Measurements from ENCODE around the gene ASGR1.
A peak's percentile ranks its signal among the peaks of the same experiment; 100 is the strongest.

The ASGR1 gene

GRCh38 chr17:7179317-7180254 is at the start of gene ASGR1:
Gene ASGR1, minus strand, starts transcription at chr17:7179370. Its CDS starts 807 bp downstream, at chr17:7178563.
- H3K4me3 ChIP-seq (ENCODE audit: low read depth, low read length): peak within 1 kb of the TSS; percentile 58
- no peak for DNase-seq (ENCODE audit: low read depth)

- DNase-seq (ENCODE audit: low read depth): no peak
- H3K4me3 ChIP-seq (ENCODE audit: low read depth, low read length): no peak overlapping the region
These were observed 49.8 kb upstream of the ASGR1 start for GRCh38 chr17:7228920-7229319.

GRCh38 chr17:7226721-7227710 is 47.8 kb upstream of the ASGR1 start:
- no peak overlapping the region for H3K4me3 ChIP-seq (ENCODE audit: low read depth, low read length)
- DNase-seq (ENCODE audit: low read depth): no peak

- no peak overlapping the region for H3K4me3 ChIP-seq (ENCODE audit: low read depth, low read length)
- no peak for DNase-seq (ENCODE audit: low read depth)
These were observed 46.7 kb upstream of the ASGR1 start for GRCh38 chr17:7225711-7226331.

GRCh38 chr17:7224661-7225111 is 45.5 kb upstream of the ASGR1 start:
- no peak overlapping the region for H3K4me3 ChIP-seq (ENCODE audit: low read depth, low read length)
- no peak for DNase-seq (ENCODE audit: low read depth)

DNA sequence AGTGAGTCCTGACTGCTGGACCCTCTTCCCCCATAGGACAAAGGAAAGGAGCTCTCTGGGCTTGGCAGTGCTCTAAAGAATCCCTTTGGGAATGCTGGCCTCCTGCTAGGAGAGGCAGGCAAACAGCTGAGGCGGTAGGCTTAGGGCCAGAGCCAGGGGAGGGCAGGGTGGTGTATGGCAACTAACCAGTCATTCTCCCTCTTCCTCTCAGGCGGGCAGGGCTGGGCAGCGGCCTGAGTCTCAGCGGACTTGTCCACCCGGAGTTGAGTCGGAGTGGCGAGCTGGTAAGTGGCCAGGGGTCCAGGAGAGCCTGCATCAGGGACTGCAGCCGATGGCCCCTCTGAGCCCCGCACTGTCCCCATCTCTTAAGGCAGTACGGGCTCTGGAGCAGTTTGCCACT is 44.9 kb upstream of the ASGR1 start:
- H3K4me3 ChIP-seq (ENCODE audit: low read depth, low read length): no peak overlapping the region
- DNase-seq (ENCODE audit: low read depth): no peak

GRCh38 chr17:7223375-7223774 is 44.2 kb upstream of the ASGR1 start:
- H3K4me3 ChIP-seq (ENCODE audit: low read depth, low read length): no peak overlapping the region
- DNase-seq (ENCODE audit: low read depth): no peak

- H3K4me3 ChIP-seq (ENCODE audit: low read depth, low read length): no peak overlapping the region
These were observed 43.8 kb upstream of the ASGR1 start for GRCh38 chr17:7222972-7223292.

DNA sequence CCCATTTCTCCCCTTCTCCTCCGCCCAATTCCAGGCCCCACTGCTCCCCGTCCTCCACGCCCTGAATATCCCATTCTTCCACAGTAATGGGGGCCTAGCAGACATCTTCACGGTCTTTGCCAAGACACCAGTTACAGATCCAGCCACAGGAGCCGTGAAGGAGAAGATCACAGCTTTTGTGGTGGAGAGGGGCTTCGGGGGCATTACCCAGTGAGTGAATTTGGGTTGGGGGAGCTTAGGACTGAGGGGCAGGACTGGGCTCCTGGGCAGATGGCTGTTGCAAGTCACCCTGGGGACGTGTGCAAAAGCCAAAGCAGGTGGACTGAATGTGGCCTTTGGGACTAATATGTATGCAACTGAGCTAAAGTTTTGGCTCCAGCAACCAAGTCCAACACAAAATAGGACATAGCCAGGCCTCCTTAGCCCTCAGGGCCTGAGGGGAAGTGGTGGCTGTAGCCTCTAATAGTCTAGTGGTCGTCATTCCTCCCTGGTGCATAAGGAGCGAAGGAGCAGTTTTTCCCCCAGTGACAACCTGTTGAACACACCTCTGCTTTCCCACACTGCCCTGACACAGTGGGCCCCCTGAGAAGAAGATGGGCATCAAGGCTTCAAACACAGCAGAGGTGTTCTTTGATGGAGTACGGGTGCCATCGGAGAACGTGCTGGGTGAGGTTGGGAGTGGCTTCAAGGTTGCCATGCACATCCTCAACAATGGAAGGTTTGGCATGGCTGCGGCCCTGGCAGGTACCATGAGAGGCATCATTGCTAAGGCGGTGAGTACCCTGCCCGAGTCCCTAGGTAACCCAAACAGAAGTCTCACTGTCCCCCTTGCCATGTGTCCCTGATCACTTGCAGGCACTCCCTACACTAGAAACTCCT is 43.2 kb upstream of the ASGR1 start:
- no peak overlapping the region for H3K4me3 ChIP-seq (ENCODE audit: low read depth, low read length)
- DNase-seq (ENCODE audit: low read depth): no peak

More at GRCh38 chr17:7222972-7223292, 43.8 kb upstream of the ASGR1 start:
- no peak for DNase-seq (ENCODE audit: low read depth)

GRCh38 chr17:7221278-7222092 is 42.3 kb upstream of the ASGR1 start:
- no peak for DNase-seq (ENCODE audit: low read depth)
- H3K4me3 ChIP-seq (ENCODE audit: low read depth, low read length): no peak overlapping the region

GRCh38 chr17:7220593-7221277 is 41.6 kb upstream of the ASGR1 start:
- DNase-seq (ENCODE audit: low read depth): no peak
- H3K4me3 ChIP-seq (ENCODE audit: low read depth, low read length): peak overlapping the region; percentile 85

DNA sequence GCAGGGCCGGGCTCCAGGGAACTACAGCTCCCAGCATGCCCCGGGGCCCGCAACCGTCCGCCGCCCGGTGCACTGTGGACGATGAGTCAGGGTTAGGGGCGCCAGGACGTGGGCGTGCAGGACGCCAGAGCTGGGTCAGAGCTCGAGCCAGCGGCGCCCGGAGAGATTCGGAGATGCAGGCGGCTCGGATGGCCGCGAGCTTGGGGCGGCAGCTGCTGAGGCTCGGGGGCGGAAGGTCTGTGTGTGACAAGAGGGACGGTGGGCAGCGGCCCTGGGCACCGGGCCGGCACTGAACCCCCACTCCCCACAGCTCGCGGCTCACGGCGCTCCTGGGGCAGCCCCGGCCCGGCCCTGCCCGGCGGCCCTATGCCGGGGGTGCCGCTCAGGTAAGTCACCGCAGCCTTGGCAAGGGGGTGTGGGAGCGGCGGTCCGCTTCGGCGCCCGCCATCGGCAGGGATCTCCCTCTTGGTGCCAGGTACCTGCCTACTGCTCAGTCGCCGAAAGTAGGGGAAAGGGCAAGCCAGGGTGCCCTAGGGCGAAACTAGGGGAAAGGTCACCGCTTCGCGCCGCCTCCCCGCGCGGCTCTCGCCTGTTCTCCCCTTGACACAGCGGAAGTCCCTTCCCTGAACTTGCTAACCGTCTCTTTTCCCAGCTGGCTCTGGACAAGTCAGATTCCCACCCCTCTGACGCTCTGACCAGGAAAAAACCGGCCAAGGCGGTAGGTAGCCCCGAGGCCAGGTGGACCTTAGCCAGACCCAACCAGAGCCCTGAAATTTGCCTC is 40.8 kb upstream of the ASGR1 start, which contains the start of the genes ACADVL and DLG4:
Gene ACADVL (plus strand): TSS at position 127 of the 781 bp plus-strand sequence. CDS start 47 bp downstream, at position 174.
Gene DLG4 (minus strand): TSS at position 25 of the 781 bp plus-strand sequence.
- H3K4me3 ChIP-seq (ENCODE audit: low read depth, low read length): peak within 1 kb of the TSS; percentile 85
- peak; percentile 61 for DNase-seq (ENCODE audit: low read depth)

DNA sequence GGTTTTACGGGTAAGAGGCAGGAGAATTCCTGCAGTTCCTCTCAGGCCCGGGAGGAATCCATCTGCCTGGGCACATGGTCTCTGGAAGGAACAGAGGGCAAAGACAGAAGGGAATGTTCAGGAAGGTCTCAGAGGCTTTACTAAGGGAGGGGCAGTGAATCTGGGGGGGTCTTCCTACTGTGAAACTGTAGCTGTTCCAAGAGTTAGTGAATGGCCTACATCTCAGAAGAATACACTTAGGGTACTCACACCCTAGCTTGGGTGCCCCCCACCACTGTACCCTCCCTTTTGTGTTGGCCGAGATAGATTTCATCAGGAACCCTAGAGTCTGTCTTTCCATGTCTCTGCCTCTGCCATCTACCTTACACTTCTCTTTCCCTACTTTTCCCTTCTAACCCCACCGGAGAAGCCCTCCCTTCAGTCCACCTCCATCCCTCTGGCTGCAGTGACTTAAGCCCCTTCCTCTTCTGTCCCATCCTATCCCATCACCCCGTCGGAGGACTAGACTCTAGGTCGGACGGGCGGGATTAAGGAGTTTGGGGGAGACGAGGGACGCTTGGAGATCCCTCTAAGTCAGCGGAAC is 40.1 kb upstream of the ASGR1 start:
- DNase-seq (ENCODE audit: low read depth): no peak
- H3K4me3 ChIP-seq (ENCODE audit: low read depth, low read length): peak overlapping the region; percentile 85

DNA sequence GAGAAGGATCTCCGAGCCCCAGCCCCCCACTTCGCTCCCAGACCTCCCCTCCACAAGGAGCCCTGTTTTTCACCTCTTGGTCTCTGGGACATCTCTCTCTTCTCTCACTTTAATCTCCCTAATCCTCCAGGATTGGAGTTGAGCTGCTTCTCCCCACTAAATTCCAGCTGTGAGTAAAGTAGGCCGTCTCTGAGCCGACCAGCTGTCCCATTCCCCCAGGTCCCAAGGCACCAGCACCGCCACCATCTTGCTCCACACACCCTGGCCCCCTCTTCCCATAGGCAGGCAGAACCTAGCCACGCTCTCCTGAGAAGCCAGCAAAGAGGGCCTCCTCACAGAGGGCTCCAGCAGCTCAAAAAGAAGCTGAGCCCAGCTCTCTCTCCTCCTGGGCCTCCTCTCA is 39.6 kb upstream of the ASGR1 start:
- H3K4me3 ChIP-seq (ENCODE audit: low read depth, low read length): no peak overlapping the region
- no peak for DNase-seq (ENCODE audit: low read depth)

DNA sequence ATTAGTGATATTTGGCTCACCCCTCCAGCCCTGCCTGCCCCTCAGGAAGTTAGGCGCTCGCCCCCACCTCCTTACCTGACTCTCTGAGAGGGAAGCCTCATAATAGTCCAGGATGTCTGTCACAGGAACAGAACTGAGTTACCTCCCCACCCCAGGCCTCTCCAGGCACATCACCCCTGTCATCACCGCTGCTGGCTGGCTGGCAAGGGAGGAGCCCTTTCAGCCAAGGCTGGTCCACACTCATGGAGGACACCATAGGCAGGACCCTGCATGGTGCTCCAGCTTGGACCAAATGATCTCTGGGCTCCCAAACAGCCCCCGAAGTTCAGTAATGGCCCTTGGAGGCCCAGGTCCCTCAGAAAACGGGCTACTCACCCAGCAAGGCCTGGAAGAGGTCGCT is 39.0 kb upstream of the ASGR1 start:
- H3K4me3 ChIP-seq (ENCODE audit: low read depth, low read length): peak overlapping the region; percentile 73
- DNase-seq (ENCODE audit: low read depth): no peak

All from skeletal muscle cell (primary cell).